NCI-H2227 (cell line): Measurements from ENCODE around the gene RUNX2.
"Not testable (repeated sequence)": the region's sequence is repeated elsewhere in the genome, so short reads cannot be mapped to it uniquely, and the experiment has no call there.

Experiments used
- DNase-seq: peaks from one replicate; lab custom pipeline; 2025; ENCODE audit not compliant: unreplicated experiment; lab: John Stamatoyannopoulos, UW

RUNX2 gene

GRCh38 chr6:45454008-45454911, 126.1 kb downstream of the RUNX2 start:
- DNase-seq = no peak

GRCh38 chr6:45455408-45455807, 127.3 kb downstream of the RUNX2 start:
- DNase-seq = no peak

- no peak for DNase-seq
Measured at GRCh38 chr6:45457141-45457540, 129.0 kb downstream of the RUNX2 start.

DNA sequence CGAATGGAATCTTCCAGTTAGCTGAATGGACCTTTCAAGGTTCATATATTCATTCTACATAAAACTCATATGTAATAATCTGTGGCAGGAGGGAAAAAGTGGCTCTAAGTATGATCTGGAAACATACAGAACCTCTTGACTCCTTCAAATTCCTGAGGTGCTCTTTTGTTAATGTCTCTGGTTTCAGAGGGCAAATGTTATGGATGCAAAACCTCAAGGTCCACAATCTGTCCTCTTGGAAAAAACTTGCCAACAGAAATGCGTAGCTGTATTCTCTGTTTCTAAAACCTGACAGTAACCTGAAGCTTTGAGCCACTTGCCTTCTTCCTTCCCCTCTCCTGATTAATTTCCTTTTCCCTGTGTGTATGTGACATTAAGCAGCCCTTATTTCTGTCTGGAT, 130.5 kb downstream of the RUNX2 start:
- no peak for DNase-seq

GRCh38 chr6:45460166-45460565, 132.0 kb downstream of the RUNX2 start:
- DNase-seq = no peak

DNA sequence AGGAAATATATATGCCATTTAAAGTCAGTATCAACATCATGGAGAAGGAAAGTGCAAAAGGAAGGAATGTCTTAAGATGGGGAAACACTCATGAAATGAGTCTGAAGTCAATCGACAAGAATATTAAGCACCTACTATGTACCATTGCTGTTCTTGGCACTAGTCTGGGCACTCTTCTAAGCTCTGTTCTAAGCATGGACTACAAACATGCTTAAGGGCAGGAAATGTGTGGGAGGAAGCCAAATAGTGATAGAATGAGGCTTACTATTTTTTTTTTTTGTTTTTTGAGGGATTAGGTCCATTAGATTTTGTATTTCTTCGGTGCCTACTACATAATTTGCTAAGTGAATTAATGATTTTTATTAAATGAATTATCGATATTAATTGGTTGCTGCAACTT, 133.4 kb downstream of the RUNX2 start:
- DNase-seq = no peak

DNA sequence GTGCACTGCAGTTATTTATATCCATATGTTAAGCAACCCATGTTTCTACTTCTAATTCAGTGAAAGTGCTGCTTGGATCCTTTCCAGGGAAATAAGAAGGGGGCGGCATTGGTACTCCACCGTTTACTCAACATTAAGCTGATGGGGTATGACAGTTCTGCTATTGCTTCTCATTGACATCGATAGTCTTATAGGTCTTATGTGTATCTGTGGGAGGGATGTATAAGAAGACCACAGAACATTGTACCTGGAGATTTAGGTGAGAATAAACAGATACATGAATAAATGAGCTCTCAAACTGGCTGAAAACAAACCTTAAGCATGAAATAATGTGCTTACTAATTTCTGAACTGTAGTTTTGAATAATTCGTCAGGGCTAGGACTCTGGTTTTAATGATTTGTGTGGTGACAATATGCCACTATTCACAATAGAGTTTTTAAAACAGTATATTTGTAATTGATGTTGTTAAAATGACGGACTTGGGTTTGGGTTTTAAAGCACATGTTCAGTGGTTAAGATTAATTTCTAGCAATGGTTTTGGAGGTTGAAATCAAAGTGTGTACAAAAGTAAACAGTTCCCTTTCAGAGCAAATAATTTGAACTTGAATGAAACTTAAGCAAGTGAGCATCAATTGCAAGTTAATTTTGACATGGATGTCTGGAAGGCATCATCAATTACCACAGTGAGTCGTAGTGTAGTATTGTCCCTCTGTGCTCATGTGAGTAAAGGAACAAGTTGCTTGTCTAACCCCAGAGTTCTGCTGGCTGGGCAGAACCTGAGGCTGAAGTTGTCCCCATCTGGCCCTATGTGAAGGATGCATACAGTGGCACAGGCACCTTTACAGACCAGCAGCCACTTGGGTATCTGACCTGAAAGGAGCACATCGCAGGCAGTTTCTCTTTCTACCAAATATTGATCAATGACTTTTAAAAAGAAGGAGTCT, 134.3 kb downstream of the RUNX2 start:
- no peak for DNase-seq

- DNase-seq = no peak
Measured at GRCh38 chr6:45464685-45465084, 136.6 kb downstream of the RUNX2 start.

DNA sequence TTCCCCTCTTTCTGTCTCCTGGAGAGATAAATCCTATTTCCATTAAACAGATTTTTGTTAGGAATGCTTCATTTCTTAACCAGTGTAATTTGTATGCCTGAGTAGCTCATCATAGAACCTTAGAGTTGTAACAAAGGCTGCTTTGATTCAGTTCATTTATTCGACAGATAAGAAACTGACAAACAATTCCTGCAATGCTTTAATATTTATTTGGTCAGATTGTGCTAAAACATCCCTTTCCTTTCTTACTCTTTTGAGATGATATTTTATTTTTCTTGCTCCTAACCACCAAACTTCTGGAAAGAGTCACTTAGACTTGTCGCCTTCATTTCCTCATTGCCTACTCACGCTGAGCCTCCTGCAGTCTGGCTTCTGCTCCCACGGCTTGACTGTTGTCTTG, 138.6 kb downstream of the RUNX2 start:
- no peak for DNase-seq

DNA sequence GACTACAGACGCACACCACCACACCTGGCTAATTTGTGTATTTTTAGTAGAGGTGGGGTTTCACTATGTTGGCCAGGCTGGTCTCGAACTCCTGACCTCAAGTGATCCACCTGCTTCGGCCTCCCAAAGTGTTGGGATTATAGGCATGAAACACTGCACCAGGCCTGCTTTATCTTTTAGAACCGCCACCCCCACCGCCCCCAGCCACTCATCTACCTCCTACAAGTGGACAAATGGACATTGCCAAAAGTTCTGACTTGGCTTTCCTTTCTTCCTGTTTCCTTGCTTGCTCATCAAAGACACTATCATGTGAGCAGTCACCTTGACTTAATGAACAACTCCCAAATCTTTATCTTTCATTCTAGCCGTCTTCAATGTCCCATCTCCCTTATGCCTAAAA, 139.3 kb downstream of the RUNX2 start:
- not testable (repeated sequence) for DNase-seq

DNA sequence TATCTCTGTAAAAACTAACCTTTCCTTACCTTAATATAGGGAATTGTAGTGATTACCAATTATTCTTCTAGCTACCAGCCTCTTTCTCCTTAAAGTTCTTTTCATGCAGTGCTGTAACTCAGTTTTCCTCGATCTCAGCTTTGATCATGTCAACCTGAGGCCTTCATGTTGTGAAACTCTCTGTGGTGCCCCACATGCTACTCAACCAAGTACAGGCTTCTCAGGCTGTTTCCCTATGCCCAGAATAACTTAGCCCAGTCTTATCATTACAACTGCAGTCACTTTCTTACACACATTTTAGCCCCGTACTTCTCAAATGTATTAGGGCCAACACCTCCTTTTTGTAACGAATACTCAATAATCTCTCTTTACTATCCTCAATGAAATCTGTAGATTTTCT, 139.7 kb downstream of the RUNX2 start:
- DNase-seq = no peak

GRCh38 chr6:45469663-45470062, 141.5 kb downstream of the RUNX2 start:
- no peak for DNase-seq

GRCh38 chr6:45470131-45470738, 142.1 kb downstream of the RUNX2 start:
- DNase-seq = no peak

DNA sequence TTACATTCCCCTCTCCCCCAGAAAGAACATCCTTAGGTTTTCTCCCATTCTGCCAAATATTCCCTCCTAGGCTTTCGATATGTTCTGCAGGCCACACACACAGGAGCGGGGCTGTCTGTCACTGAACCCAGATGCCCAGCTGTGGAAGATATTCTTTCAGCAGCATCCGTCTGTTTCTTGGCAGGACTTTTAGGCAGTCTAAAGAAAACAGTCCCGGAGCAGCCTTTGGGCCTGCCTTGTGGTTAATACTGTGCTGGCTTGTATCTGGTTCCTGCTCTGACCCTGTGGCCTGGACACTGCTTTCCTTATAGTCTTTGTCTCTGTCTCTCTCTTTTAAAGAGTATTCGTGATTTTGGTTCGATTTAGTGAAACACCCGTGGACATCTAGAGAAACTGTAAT, 144.3 kb downstream of the RUNX2 start:
- no peak for DNase-seq

DNA sequence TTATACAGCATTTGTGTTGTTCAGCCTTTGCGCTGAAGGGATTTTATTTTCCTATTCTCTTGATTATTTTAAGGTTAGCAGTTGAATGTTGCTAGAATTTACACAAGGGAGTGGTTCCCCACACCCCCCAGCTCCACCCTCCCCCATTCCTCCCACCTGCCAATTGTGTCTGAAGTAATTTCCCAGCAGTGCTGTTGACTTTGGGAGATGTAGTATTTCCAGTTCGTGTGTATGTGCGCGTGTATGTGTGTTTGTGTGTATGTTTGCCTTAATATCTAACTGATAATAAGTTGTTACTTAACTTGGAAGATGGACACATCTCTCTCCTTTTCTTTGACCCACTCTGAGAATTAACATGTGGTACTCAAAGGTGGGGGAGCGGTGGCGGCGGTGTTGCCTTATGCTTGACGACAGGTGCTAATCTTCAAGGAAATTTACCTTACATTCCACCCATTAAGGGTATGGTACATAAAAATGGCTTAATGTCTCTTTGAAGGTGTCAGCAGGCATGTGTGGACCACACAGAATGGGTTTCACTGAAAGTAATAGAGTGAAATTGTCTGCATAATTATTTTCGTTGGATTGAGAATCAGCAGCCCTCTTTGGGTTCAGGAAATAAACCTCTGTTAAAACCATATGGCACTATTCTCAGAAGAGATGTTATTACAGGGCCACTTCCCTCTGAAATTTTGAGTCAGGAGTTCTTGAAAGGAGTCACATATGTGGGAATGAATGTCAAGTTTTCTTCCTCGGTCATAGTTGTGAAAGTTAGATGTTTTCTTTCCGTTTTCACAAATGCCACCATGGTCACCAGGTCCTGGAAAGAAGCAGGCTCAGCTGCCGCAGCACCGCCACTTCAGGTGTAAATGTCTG, 145.2 kb downstream of the RUNX2 start:
- DNase-seq = no peak

- DNase-seq = no peak
Measured at GRCh38 chr6:45474376-45474775, 146.2 kb downstream of the RUNX2 start.

DNA sequence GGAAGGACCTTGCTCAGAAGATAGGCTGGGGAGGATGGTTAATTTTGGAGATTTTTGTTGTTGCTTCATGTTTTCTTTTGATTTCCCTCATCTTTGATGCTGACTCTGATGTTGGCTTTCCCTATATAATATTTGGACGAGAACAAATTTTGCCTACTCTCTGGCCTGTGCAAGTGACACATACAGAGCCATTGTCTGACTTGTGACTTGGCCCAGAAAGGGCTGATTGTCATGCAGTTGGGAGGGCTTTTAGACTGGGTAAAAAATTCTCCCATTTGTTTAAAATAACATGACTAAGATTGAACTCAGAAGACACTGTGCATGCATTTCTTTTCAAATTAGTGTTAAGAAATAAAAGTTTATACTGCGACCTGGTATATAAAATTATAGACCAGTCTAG, 148.2 kb downstream of the RUNX2 start:
- no peak for DNase-seq

DNA sequence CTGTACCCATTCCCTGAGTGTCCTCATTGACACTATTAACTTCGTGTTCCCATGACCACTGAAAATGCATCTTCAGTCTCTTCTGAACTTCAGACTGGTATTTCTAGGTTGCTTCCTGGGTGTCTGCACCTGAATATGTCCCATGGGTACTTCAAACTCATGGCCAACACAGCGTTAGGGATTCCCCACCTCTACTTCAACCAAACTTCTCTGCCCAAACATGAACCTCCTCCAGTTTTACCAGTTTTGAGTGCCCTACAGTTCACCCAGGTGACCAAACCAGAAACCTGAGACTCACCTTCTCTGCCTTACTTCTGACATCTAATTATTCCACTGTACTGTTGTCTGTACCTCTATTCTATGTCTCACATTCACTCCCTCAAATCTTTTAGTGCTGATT, 149.1 kb downstream of the RUNX2 start:
- no peak for DNase-seq

- DNase-seq = no peak
Measured at GRCh38 chr6:45477790-45478189, 149.7 kb downstream of the RUNX2 start.

DNA sequence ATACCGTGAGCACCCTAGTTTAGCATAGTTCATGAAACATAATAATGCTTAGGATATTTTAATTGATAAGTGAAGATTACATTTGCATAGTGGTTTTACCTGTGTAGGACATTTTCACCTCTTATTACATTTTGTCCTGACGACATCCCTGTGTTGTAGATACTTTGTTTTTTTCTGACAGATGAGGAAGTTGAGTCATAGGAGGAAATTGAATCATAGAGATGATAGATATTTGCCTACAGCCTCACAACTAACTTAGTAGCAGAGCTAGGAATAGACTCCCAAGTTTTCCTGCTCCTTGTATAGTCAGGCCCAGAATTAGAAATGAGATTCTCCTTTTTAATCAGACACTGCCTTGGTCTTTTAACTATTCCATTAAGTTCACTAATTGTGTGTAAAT, 150.1 kb downstream of the RUNX2 start:
- DNase-seq = no peak
